Measurements from ENCODE around the gene ANAPC15. TPM values are rescaled to one million over a fixed set of nuclear protein-coding genes. Genes with fewer than 3 reads are reported as not detected.

ANAPC15 gene
- total and polyA plus RNA-seq, 2 of the 13 experiments (the other 11 are each of a cell fraction or from before 2014, with no cell fraction given) = 18.8 to 25.7 TPM

DNA sequence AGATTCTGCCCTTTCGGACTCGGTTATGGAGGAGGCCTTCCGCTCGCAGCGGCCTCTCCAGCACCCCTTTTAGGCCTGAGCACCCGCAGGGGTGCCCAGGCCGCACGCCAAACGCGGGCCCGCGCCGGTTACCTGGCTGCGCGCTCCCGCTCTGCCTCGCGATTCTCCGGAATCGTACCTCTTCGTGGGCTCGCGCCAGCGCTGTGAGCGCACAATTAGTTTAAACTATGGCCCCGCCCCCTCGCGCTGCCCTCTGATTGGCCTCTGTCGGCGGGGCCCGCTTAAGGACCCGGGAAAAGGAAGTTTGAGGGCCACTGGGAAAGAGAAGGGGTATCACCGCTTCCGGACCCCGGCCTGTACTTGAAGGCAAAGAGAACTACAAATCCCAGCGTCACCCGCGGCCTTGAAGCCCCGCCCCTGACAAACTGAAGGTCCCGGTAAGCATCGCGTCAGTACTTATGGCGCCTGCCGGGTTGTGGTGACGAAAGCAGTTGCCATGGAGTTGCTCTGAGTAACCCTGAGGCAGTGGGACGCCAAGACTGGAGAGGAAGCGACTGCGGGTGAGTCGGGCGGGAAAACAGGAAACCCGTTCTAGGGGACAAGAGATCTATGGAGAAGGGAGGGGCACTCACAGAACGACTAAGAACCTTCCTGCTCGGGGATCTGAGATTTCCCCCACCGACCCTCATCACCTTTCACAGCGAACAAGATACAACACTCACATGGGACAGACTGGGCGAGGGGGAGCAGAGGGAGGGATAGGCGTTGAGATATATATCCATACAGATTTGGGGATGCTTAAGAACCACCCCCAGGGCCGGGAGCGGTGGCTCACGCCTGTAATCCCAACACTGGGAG lies 31.9 kb downstream of the ANAPC15 start, which contains the start of the genes LRRC51 and NUMA1 (continued):
- TF ChIP-seq HBP1 (CRISPR knock-in tag; IDR thresholded peaks at IDR 0.05; ENCODE audit: low read depth) (peak; percentile 70), RORA (CRISPR knock-in tag; IDR thresholded peaks at IDR 0.05) (no peak), FOXK1 (CRISPR knock-in tag; IDR thresholded peaks at IDR 0.05; ENCODE audit: borderline replicate concordance, low read depth) (no peak), PHB2 (IDR thresholded peaks at IDR 0.05; ENCODE audit: partially characterized antibody) (no peak), SP4 (CRISPR knock-in tag; IDR thresholded peaks at IDR 0.05) (peak; percentile 90), ZNF280B (CRISPR knock-in tag; IDR thresholded peaks at IDR 0.05; ENCODE audit: borderline replicate concordance) (no peak), NFYB (CRISPR knock-in tag; IDR thresholded peaks at IDR 0.05) (peak; percentile 92), NR1H2 (CRISPR knock-in tag; IDR thresholded peaks at IDR 0.05; ENCODE audit: borderline replicate concordance, low read depth) (no peak), THRA (CRISPR knock-in tag; IDR thresholded peaks at IDR 0.05; ENCODE audit: borderline replicate concordance) (peak; percentile 5; the same call in 1 of the 2 replicates), ZNF614 (CRISPR knock-in tag; IDR thresholded peaks at IDR 0.05; ENCODE audit: borderline replicate concordance) (peak; percentile 57; the same call in 1 of the 2 replicates), RNF2 (conservative IDR thresholded peaks at IDR 0.05; ENCODE audit: low read depth) (no peak), ZNF569 (CRISPR knock-in tag; IDR thresholded peaks at IDR 0.05; ENCODE audit: borderline replicate concordance) (no peak), ZNF768 (CRISPR knock-in tag; IDR thresholded peaks at IDR 0.05) (0 out of 2 replicates have a peak, but pooled peaks have one; percentile 22), SAP130 (CRISPR knock-in tag; IDR thresholded peaks at IDR 0.05; ENCODE audit: low read depth) (peak; percentile 97), TP53 (CRISPR knock-in tag; conservative IDR thresholded peaks at IDR 0.05) (no peak), ZNF468 (CRISPR knock-in tag; IDR thresholded peaks at IDR 0.05) (no peak), ZNF841 (CRISPR knock-in tag; IDR thresholded peaks at IDR 0.05; ENCODE audit: borderline replicate concordance) (no peak), SALL1 (CRISPR knock-in tag; IDR thresholded peaks at IDR 0.05) (peak; percentile 67; the same call in 1 of the 2 replicates), ZNF382 (CRISPR knock-in tag; IDR thresholded peaks at IDR 0.05; ENCODE audit: borderline replicate concordance) (no peak)
- TF ChIP-seq, protein P1, sequence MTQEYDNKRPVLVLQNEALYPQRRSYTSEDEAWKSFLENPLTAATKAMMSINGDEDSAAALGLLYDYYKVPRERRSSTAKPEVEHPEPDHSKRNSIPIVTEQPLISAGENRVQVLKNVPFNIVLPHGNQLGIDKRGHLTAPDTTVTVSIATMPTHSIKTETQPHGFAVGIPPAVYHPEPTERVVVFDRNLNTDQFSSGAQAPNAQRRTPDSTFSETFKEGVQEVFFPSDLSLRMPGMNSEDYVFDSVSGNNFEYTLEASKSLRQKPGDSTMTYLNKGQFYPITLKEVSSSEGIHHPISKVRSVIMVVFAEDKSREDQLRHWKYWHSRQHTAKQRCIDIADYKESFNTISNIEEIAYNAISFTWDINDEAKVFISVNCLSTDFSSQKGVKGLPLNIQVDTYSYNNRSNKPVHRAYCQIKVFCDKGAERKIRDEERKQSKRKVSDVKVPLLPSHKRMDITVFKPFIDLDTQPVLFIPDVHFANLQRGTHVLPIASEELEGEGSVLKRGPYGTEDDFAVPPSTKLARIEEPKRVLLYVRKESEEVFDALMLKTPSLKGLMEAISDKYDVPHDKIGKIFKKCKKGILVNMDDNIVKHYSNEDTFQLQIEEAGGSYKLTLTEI (CRISPR knock-in tag; conservative IDR thresholded peaks at IDR 0.05) = no peak
